ENCODE measurements around the gene MYO1C. TPM values are rescaled to one million over a fixed set of nuclear protein-coding genes. Genes with fewer than 3 reads are reported as not detected.
A peak's percentile ranks its signal among the peaks of the same experiment; 100 is the strongest.
"Not testable (repeated sequence)": the region's sequence is repeated elsewhere in the genome, so short reads cannot be mapped to it uniquely, and the experiment has no call there.

MYO1C gene
- total RNA-seq, 1 experiment from 2014 or later = 48.6 TPM

DNA sequence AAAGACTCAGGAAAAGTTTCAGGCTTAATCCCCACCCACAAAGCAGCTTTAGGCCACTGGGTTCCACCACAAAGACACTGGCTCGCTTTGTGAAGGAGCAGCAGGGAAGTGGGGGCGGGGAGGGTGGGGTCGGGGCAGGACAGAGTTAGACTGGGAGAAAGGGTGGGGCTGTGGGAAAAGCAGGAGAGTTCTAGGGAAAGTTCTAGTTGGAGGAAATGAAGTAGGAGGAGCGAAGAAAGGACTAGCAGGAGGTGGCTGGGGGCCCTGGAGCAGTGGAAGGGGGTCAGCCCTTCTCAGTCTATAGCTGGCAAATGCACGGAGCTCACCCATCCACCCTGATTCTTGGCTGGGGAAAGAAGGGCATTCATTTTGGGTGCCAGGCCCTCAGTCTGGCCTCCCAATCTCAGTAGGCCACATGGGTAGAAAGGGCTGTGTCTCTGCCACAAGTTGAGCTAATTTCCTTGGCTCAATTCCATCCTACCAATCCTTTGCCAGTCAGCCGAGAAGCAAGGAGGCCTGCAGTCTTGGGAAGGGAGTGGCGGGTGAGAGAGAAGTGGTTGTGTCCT is 19.4 kb upstream of the MYO1C start:
- peak; percentile 28 for DNase-seq (ENCODE audit: low read depth, low spot score)
- in situ Hi-C loops (cut with HindIII; ENCODE audit: low pct_unique_long_range_greater_than_20kb, low sequenced_read_pairs) = no loop called here

DNA sequence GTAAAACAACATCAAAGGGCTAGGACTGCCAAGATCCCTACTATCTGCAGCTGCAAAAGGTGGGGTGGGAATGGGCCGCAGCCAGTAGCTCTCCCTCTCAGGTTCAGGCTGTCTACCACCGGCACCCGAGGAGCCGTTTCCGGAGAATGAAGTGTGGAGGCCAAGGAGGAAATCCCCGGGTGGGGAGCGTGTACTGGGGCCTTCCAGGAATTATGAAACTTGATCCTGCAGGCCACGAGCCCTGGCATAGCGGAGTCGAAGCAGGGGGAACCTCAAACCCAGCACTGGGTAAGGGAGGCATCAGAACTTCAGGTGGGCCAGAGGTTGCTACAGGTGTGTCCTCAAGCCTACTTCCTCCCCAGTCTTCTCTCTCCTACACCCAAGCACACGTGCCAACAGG is 18.8 kb upstream of the MYO1C start:
- DNase-seq (ENCODE audit: low read depth, low spot score) = no peak
- in situ Hi-C loops (cut with HindIII; ENCODE audit: low pct_unique_long_range_greater_than_20kb, low sequenced_read_pairs) = no loop called here

DNA sequence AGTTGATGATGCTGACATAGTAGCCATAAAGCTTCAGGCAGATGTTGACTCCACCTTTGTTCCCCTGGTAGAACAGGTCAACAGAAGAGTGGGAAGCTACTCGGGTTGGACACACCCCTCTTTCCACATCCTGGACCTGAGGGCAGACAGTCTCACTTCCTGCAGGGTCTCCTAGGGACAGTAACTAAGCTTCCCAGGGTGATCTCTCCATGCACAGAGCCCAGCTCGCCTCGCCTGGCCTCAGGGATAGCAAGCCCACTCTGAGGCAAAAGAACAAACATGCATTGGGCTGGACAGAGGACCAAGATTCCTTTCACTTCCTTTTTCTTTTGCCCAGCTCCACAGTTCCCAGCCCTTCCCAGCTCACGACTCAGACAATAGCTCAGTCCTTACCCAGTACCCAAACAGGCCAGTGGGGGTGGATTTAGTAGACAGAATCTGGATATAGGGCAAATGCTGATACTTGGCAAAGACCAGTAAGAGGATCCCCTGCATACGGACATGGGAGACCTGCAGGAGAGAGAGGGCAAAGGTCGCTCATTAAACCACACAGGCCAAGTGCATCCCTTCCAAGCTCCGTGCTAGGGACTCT is 16.9 kb upstream of the MYO1C start:
- in situ Hi-C loops (cut with HindIII; ENCODE audit: low pct_unique_long_range_greater_than_20kb, low sequenced_read_pairs) = no loop called here

DNA sequence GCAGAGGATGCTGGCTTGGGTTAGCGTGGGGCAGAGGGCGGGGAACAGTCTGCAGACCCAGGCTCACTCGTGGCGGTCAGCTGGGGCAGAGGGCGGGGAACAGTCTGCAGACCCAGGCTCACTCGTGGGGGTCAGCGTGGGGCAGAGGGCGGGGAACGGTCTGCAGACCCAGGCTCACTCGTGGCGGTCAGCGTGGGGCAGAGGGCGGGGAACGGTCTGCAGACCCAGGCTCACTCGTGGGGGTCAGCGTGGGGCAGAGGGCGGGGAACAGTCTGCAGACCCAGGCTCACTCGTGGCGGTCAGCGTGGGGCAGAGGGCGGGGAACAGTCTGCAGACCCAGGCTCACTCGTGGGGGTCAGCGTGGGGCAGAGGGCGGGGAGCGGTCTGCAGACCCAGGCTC is 16.2 kb upstream of the MYO1C start:
- DNase-seq (ENCODE audit: low read depth, low spot score); in situ Hi-C loops (cut with HindIII; ENCODE audit: low pct_unique_long_range_greater_than_20kb, low sequenced_read_pairs): not testable (repeated sequence)

More for the DNA sequence above, 16.9 kb upstream of the MYO1C start:
- DNase-seq (ENCODE audit: low read depth, low spot score) = no peak

DNA sequence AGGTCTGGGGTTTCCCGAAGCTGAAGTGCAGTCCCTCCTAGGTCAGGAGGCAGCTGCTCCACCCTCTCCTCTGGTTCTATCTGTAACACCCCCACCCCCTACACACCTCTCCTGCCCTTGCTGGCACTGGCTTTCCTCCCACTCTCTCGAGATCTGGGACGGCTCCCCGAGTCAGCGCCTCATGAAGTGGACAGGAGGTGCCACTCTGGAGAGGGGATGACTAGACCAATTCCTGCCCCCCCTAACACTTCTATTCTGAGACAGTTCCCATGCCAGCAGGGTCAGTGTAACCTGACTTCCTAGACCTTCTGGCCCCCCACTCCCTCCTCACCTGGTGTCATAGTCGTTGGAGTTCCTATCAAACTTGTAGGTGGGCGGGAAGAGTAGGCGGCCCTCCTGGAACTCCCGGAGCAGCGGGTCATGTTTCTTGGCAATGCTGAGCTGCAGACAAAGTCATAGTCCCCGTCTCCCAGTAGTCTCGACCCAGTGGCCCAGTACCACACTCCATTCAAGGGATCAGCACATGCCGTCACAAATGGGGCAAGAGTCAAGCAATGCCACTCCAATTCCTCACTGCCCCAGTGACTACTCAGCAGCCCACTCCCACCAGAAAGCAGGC is 14.3 kb upstream of the MYO1C start:
- DNase-seq (ENCODE audit: low read depth, low spot score) = no peak
- in situ Hi-C loops (cut with HindIII; ENCODE audit: low pct_unique_long_range_greater_than_20kb, low sequenced_read_pairs) = no loop called here

DNA sequence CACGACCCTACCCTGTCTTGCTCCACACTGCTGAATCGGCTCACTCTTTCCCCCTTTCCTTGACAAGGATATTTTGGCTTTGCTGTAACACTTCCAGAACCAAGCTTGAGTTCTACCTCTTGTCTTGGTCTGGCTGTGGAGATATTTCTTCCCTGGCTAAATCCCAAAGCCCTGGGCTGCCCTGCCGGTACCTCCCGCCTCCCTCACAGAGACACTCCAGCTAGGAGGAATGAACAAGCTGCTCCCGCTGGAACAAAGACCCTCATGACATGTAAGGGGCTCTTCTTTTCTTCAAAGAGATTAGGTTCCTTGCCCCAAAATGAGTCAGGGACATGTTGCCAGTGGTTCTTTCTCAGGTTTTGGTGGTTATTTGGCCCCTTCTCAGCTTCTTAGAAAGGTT is 13.1 kb upstream of the MYO1C start:
- in situ Hi-C loops (cut with HindIII; ENCODE audit: low pct_unique_long_range_greater_than_20kb, low sequenced_read_pairs) = no loop called here

DNA sequence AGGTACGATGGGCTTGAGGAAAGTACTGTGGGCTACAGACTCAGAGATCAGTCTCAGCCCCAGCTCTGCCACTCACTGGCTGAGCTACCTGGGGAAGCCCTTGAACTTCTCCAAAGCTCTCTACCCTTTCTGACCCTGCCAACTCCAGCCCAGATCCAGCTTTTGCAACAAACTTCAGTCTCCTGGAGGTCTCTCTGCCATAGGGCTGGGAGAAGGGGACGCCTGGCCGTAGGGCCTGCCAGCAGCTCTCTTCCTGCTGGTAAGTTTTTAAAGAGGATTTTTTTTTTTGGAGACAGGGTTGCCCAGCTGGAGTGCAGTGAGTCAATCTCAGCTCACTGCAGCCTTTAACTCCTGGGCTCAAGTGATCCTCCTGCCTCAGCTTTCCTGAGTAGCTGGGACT is 12.4 kb upstream of the MYO1C start:
- no peak for DNase-seq (ENCODE audit: low read depth, low spot score)
- in situ Hi-C loops (cut with HindIII; ENCODE audit: low pct_unique_long_range_greater_than_20kb, low sequenced_read_pairs) = no loop called here

More for the DNA sequence above, 13.1 kb upstream of the MYO1C start:
- DNase-seq (ENCODE audit: low read depth, low spot score) = no peak

DNA sequence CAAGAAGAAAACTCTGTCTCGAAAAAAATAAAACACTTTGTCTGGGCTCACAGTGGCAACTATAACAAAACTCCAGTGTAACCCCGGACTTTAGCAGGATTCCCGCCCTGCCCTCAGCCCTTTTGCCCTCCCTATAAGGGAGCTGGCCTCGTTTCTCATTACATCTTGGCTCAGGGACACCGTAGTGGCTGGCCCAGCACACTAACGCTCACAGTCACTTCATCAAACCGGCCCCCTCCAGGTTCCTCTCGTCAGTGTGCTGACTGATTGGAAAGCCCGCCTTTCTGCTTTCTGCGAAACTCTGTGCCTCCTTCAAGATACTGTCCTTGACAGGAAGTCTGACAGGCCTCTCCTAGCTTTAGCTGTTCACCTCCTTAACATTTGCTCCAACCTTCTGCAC is 11.2 kb upstream of the MYO1C start:
- in situ Hi-C loops (cut with HindIII; ENCODE audit: low pct_unique_long_range_greater_than_20kb, low sequenced_read_pairs) = no loop called here

DNA sequence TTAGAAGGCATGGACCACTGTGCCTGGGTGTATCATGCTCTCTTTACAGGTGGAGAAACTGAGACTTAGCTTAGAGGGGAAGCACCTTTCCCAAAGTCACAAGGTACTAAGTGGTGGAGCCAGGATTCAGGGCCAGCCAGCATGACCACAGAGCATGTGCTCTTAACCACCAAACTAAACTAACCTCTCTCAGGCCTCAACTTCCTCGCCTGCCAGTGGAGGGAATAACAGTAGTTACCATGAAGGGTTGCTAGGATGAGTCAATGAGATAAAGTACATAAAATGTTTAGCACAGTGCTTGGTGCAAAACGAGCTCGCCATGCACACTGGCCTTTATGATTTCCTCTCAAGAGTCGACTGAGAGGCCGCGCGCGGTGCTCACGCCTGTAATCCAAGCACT is 6.4 kb upstream of the MYO1C start:
- in situ Hi-C loops (cut with HindIII; ENCODE audit: low pct_unique_long_range_greater_than_20kb, low sequenced_read_pairs) = no loop called here
- no peak for DNase-seq (ENCODE audit: low read depth, low spot score)

More for the DNA sequence above, 11.2 kb upstream of the MYO1C start:
- DNase-seq (ENCODE audit: low read depth, low spot score) = no peak

DNA sequence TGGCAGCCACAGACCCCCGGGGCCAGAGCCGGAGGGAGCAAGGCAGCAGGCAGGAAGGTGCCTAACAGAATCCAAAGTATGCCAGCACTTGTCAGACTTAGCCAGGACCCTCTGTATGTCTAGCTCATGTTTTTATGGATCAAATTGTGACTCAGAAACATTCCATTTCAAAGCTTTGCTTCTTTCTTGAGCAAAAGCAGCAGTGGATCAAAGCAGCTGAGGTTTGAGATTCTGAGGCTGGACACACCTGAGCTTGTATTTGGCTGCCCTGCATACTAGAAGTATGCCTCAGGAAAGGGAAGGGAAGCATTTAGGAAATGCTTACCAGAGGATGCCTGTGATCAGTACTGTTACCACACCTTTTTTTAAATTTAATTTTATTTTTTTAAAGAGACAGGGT is 5.7 kb upstream of the MYO1C start:
- in situ Hi-C loops (cut with HindIII; ENCODE audit: low pct_unique_long_range_greater_than_20kb, low sequenced_read_pairs) = no loop called here

DNA sequence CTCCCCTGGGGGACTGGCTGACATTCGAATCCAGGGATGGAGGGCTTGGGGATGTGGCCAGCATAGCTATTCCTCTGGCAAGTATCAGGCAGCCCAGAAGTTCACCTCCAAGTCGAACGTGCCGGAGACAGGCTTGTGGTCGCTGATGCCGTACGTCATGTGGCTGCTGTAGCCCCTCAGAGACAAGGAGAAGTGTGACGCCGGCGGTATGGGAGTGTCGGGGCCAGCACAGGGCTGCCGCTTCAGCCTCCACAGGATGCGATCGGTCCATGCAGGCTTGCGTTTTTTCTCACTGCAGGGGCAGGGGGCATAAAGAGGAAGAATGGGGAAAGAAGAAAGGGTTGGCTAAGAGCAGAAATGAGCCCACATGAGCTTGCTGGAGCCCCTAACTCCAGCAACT is 5.3 kb upstream of the MYO1C start:
- in situ Hi-C loops (cut with HindIII; ENCODE audit: low pct_unique_long_range_greater_than_20kb, low sequenced_read_pairs) = no loop called here
- no peak for DNase-seq (ENCODE audit: low read depth, low spot score)

More for the DNA sequence above, 5.7 kb upstream of the MYO1C start:
- no peak for DNase-seq (ENCODE audit: low read depth, low spot score)

DNA sequence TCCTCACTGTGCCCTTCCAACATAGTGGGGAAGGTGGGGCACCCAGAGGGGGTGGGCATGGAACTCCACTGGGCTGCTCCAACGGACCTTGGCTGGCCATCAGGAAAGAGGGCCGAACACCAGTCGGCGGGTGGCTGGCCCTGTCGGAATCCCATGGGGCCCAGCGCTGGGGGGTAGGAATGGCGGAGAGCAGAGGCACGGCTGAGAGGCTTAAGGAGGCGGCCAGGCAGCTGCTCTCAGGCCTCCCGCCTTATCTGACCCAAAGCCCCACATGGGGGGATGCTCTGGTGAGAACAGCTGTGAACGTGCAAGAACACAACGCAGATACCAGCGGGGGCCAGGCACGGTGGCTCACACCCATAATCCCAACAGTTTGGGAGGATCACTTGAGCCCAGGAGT is 4.4 kb upstream of the MYO1C start:
- DNase-seq (ENCODE audit: low read depth, low spot score) = no peak
- in situ Hi-C loops (cut with HindIII; ENCODE audit: low pct_unique_long_range_greater_than_20kb, low sequenced_read_pairs) = no loop called here

DNA sequence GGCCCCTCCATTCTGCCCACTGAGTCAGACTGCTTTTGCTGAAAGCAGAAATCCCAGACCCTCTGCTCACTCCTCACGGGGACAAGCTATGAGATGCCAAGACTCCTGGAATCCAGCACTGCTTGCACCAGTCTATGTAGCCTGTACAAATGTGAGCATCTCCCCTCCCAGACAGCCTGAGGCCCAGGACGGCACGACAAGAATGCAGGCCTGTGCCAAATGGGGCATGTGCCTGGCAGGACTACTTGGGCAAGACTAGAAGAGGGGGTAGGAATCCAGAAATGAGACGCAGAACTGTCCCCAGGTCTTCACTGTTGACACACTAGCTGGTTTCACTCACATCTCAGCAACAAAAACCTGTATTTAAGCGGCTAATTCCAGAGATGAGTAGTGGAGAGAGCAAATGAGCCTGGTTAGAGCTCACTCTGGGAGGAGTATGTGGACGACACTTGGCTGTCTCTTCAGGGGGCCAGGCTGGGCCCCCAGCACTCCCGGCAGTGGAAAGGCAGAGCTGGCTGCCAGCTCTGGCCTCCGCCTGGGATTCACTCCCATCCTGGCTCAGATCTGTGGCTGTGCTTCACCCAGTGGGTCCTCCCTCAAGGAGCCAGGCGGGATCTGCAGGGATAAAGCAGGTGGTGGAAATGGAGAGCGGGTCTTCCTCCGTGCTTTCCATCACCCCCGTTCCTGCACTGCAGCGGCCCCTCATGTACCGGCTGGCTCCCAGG is 2.9 kb upstream of the MYO1C start:
- in situ Hi-C loops (cut with HindIII; ENCODE audit: low pct_unique_long_range_greater_than_20kb, low sequenced_read_pairs) = no loop called here
- DNase-seq (ENCODE audit: low read depth, low spot score) = peak; percentile 41

DNA sequence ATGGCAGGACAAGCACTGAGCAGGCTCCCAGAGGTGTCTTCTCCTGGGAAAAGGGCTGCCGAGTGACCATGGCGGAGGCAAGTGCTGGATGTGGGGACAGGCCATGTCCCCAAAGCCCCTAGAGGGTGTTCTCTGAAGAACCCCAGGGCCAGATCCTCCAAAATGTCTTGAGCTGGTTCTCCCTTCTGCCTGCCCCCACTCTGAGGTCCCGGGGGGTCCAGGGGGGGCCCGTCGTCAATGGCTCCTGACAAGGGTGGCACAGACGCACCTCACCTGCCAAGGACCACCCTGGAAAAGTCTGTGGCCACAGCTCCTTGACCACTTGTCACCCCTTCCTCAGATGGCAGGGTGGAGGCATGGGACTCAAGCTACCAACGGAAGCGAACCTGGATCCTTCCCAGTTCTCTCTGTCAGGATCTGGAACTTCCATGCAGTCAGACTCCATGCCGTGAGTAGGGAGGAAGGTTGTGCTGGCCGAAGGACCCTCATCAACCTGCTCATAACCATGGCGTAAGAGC is 2.3 kb upstream of the MYO1C start:
- no peak for DNase-seq (ENCODE audit: low read depth, low spot score)
- in situ Hi-C loops (cut with HindIII; ENCODE audit: low pct_unique_long_range_greater_than_20kb, low sequenced_read_pairs) = no loop called here

DNA sequence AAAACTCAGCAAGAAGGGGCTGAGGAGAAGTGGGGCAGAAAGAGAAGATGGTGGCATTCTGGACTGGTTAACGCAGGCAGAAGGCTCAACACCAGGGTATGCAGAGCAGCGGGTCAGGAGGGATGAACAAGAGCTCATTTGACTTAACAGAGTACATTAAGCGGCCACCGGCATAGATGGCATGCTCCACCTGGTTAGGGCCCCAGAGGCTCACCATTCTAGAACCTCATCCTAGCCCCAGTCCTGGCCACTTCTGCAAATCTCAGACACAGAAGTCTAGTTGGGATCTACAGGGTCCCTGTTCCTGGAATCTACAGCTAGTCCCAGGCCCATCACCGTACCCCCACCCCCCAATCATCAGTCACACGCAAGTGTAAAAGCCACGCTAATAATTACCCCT is 1.7 kb upstream of the MYO1C start:
- no peak for DNase-seq (ENCODE audit: low read depth, low spot score)
- in situ Hi-C loops (cut with HindIII; ENCODE audit: low pct_unique_long_range_greater_than_20kb, low sequenced_read_pairs) = no loop called here

DNA sequence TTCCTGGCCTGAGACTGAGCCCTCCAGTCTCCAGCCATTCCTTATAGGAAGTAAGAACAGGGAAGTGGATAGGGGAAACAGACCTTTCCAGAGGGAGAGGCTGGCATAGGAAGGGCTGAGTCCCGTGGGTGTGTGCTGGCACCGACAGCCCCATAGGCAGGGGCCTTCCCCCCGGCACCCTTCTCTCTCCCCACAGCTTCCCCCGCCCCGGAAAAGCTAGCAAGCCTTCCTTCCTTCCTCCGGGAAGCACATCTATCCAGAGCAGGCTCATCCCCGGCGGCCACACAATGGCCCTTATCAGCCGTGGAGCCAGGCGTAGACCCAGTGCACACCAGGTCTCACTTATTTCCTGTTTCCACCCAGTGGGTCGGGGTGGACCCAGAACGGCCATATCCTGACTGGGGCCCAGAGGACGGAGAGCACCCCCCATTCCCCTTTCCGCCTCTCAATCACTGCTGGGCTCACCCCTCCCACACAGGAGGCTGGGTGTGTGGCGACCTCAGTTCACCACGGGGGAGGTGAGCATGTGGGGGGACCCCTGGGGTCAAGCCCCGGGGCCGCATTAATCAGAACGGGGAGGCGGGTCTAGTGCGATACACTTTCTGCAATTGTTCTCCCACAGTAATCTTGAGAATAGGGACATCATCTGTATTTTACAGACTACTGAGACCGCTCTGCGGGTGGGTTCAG is 950 bp upstream of the MYO1C start:
- in situ Hi-C loops (cut with HindIII; ENCODE audit: low pct_unique_long_range_greater_than_20kb, low sequenced_read_pairs) = no loop called here
- DNase-seq (ENCODE audit: low read depth, low spot score) = no peak

DNA sequence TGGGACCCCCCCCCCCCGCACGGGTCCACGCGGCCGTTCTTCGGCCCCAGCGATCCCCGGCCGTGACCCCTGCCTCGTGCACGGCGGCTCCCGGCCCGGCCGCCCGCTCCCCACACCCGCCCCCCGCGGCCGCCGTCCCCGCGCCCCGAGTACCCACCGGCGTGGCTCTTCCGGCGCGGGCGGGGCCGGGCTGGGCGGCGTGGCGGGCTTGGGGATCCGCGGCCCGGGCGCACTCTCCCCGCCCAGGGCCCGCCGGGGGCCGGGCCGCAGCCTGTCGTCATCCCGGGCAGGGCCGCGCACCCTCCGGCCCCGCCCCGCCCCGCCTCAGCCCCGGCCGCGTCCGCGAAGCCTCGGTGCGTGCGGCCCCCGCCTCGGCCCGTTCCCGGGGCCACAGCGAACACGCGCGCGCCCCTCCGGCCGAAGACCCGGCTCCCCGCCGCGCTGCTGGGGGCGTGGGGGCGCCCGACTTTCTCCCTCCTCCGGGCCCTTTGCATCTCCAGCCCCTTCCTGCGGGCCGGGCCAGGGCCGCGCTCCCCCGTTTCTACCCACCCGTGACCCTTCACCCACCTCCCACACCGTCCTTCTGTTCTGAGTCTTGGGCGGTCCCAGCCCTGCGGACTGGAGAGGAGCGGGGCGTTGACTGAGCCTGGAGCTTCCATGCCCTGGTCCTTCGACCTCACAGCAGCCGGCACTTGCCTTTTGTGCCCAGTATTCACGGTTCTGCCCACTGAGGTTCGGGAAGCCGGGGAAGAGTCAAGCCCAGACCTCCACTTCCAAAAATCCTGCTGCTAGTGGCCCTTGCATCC is 840 bp downstream of the MYO1C start:
- DNase-seq (ENCODE audit: low read depth, low spot score) = peak; percentile 45
- in situ Hi-C loops (cut with HindIII; ENCODE audit: low pct_unique_long_range_greater_than_20kb, low sequenced_read_pairs) = no loop called here
